ENCODE measurements around the gene PRDM16. TPM values are rescaled to one million over a fixed set of nuclear protein-coding genes. Genes with fewer than 3 reads are reported as not detected.
A peak's percentile ranks its signal among the peaks of the same experiment; 100 is the strongest.

The PRDM16 gene
- total RNA-seq, 1 donor: 6.5 TPM

GRCh38 chr1:3242408-3243260 is 173.6 kb downstream of the PRDM16 start:
- H3K79me2 ChIP-seq (ENCODE audit: insufficient read depth, low read length): no peaks in the 10 kb centered on the region
- no peaks in the 10 kb centered on the region for H3K27me3 ChIP-seq (ENCODE audit: insufficient read depth, low read length)
- H4K20me1 ChIP-seq (ENCODE audit: insufficient read depth, low read length): peaks cover 3% of the 10 kb centered on the region
- H3K9me3 ChIP-seq (ENCODE audit: low read depth, low read length): no peaks in the 10 kb centered on the region
- no peak for DNase-seq (ENCODE audit: insufficient read length, low spot score, missing footprints)
- no peaks in the 10 kb centered on the region for H3K36me3 ChIP-seq (ENCODE audit: insufficient read depth, low read length)
- H3K4me3 ChIP-seq (ENCODE audit: insufficient read depth, low read length): no peak overlapping the region
- H3K4me2 ChIP-seq (ENCODE audit: insufficient read depth, low read length): no peak overlapping the region
- no peak overlapping the region for H2AFZ ChIP-seq (ENCODE audit: low read length)
- TF ChIP-seq CTCF (IDR thresholded peaks at IDR 0.05; ENCODE audit: extremely low read depth, low read depth, low read length): no peak
- H3K4me1 ChIP-seq (ENCODE audit: insufficient read depth, low read length): peaks cover 3% of the 10 kb centered on the region
- no peak overlapping the region for H3K27ac ChIP-seq (ENCODE audit: low read depth, low read length)

- Histone ChIP-seq H4K20me1 (ENCODE audit: insufficient read depth, low read length) (peaks cover 3% of the 10 kb centered on the region), H3K27ac (ENCODE audit: low read depth, low read length) (no peak overlapping the region), H2AFZ (ENCODE audit: low read length) (no peak overlapping the region), H3K9me3 (ENCODE audit: low read depth, low read length) (no peaks in the 10 kb centered on the region), H3K4me2 (ENCODE audit: insufficient read depth, low read length) (no peak overlapping the region), H3K27me3 (ENCODE audit: insufficient read depth, low read length) (no peaks in the 10 kb centered on the region), H3K36me3 (ENCODE audit: insufficient read depth, low read length) (no peaks in the 10 kb centered on the region), H3K4me1 (ENCODE audit: insufficient read depth, low read length) (peaks cover 3% of the 10 kb centered on the region), H3K4me3 (ENCODE audit: insufficient read depth, low read length) (no peak overlapping the region), H3K79me2 (ENCODE audit: insufficient read depth, low read length) (no peaks in the 10 kb centered on the region)
- DNase-seq (ENCODE audit: insufficient read length, low spot score, missing footprints): no peak
- no peak for TF ChIP-seq CTCF (IDR thresholded peaks at IDR 0.05; ENCODE audit: extremely low read depth, low read depth, low read length)
These were observed 174.3 kb downstream of the PRDM16 start for GRCh38 chr1:3243304-3243703.

DNA sequence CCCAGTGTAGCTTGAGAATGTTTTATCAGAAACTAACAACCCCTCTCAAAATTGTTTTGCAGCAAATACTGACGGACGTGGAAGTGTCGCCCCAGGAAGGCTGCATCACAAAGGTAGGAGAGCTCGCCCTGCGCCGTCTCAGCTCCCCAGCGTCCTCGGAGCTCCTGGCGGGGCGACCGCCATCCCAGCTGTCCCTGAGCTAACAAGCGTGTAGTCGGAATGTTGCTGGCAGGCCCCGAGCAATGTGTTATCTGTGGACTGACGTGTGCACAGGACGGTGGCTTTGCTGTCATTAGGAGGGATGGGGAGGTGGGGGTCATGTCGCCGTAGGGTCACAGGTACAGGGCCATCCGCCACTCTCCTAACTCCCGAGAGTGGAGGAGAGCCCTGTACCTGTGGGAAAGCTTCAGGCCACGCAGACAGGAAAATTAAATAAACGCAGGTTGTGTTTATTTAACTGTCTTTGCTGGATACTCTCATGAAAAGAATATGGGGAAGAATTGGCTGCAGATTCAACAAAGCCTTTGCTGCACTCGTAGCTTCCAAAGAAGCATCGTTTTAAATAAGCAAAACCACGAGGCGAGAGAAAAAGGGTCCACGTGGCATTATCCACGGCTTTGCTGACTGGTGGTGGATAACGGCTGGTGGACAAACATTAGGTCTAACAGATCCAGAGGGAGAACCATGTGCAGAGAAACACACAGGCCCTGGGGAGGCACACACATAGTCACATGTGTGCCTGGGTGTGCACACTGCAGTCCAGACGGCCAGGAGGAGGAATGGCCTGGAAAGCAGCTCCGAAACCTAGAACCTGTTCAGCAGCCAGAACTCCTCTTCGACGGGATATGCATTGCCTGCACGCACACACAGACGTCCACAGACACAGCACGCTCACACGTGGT is 175.3 kb downstream of the PRDM16 start:
- TF ChIP-seq CTCF (IDR thresholded peaks at IDR 0.05; ENCODE audit: extremely low read depth, low read depth, low read length): no peak
- no peak overlapping the region for H3K4me2 ChIP-seq (ENCODE audit: insufficient read depth, low read length)
- H3K79me2 ChIP-seq (ENCODE audit: insufficient read depth, low read length): no peaks in the 10 kb centered on the region
- H2AFZ ChIP-seq (ENCODE audit: low read length): no peak overlapping the region
- no peak overlapping the region for H3K27ac ChIP-seq (ENCODE audit: low read depth, low read length)
- DNase-seq (ENCODE audit: insufficient read length, low spot score, missing footprints): peak; percentile 89
- H3K4me3 ChIP-seq (ENCODE audit: insufficient read depth, low read length): no peak overlapping the region
- no peaks in the 10 kb centered on the region for H3K27me3 ChIP-seq (ENCODE audit: insufficient read depth, low read length)
- peaks cover 3% of the 10 kb centered on the region for H4K20me1 ChIP-seq (ENCODE audit: insufficient read depth, low read length)
- H3K4me1 ChIP-seq (ENCODE audit: insufficient read depth, low read length): peaks cover 3% of the 10 kb centered on the region
- H3K36me3 ChIP-seq (ENCODE audit: insufficient read depth, low read length): no peaks in the 10 kb centered on the region
- H3K9me3 ChIP-seq (ENCODE audit: low read depth, low read length): no peaks in the 10 kb centered on the region

DNA sequence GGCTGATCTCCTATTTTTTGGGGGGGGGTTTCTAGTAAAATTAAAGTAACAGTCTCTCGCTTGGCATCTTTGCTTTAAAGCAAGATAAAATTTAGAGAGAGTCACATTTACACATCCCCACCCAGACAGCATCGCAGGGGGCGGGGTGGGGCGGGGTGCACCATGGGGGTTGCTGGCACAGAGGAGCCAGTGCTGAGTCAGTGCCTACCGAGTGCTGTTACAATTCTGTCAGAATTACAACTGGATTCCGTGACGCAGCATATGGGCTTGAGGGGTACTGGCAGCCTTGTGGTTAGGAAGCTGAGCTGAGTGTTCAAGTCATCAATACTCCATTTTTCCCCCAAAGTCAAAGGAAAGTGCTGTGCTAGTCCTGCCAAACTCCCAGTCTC is 175.9 kb downstream of the PRDM16 start:
- Histone ChIP-seq H3K4me1 (ENCODE audit: insufficient read depth, low read length) (peaks cover 3% of the 10 kb centered on the region), H3K36me3 (ENCODE audit: insufficient read depth, low read length) (no peaks in the 10 kb centered on the region), H3K79me2 (ENCODE audit: insufficient read depth, low read length) (no peaks in the 10 kb centered on the region), H3K4me2 (ENCODE audit: insufficient read depth, low read length) (no peak overlapping the region), H2AFZ (ENCODE audit: low read length) (no peak overlapping the region), H3K9me3 (ENCODE audit: low read depth, low read length) (no peaks in the 10 kb centered on the region), H3K27ac (ENCODE audit: low read depth, low read length) (no peak overlapping the region), H3K27me3 (ENCODE audit: insufficient read depth, low read length) (no peaks in the 10 kb centered on the region), H3K4me3 (ENCODE audit: insufficient read depth, low read length) (no peak overlapping the region), H4K20me1 (ENCODE audit: insufficient read depth, low read length) (peaks cover 3% of the 10 kb centered on the region)
- peak; percentile 94 for DNase-seq (ENCODE audit: insufficient read length, low spot score, missing footprints)
- TF ChIP-seq CTCF (IDR thresholded peaks at IDR 0.05; ENCODE audit: extremely low read depth, low read depth, low read length): no peak

Measured in osteoblast (primary cell).